ENCODE data around the gene FZD4. TPM values are rescaled to one million over a fixed set of nuclear protein-coding genes. Genes with fewer than 3 reads are reported as not detected.
"Not testable (repeated sequence)": the region's sequence is repeated elsewhere in the genome, so short reads cannot be mapped to it uniquely, and the experiment has no call there.

Gene FZD4
- total RNA-seq (2021) = 7.7 to 9.8 TPM (median 9.2 TPM) in 3 replicates
- percentile 91 among the genes with signal in this experiment for Bru-seq, nascent RNA
- long read RNA-seq, experiment 1, full-length matches to known transcripts = 5 of 16 reads
- long read RNA-seq, experiment 1, partial matches to known transcripts = 0 of 16 reads
- long read RNA-seq, experiment 1, other reads (novel, unspliced or antisense) = 11 of 16 reads
- long read RNA-seq, experiment 2, partial matches to known transcripts = 0 of 5 reads
- long read RNA-seq, experiment 2, other reads (novel, unspliced or antisense) = 5 of 5 reads
- long read RNA-seq, experiment 3 = 0 reads

- peaks cover 47% of the 10 kb centered on the region for H3K4me1 Mint-ChIP-seq
- TF ChIP-seq MAX (CRISPR knock-in tag; IDR thresholded peaks at IDR 0.05) (peak; percentile 6; the same call in 1 of the 2 replicates), TEAD1 (CRISPR knock-in tag; IDR thresholded peaks at IDR 0.05) (no peak), FOXK1 (CRISPR knock-in tag; IDR thresholded peaks at IDR 0.05) (0 out of 2 replicates have a peak, but pooled peaks have one; percentile 29), SP1 (CRISPR knock-in tag; conservative IDR thresholded peaks at IDR 0.05) (peak; percentile 78), ATF1 (CRISPR knock-in tag; IDR thresholded peaks at IDR 0.05) (no peak), NFYB (CRISPR knock-in tag; conservative IDR thresholded peaks at IDR 0.05; ENCODE audit: low read depth) (peak; percentile 79), ARID4B (CRISPR knock-in tag; IDR thresholded peaks at IDR 0.05; ENCODE audit: borderline replicate concordance) (peak; percentile 50; the same call in 1 of the 2 replicates)
- H3K9me3 Mint-ChIP-seq = no peaks in the 10 kb centered on the region
- H3K27ac Mint-ChIP-seq = peak within 1 kb of the TSS; percentile 96
- peak within 1 kb of the TSS; percentile 98 for H3K4me3 Mint-ChIP-seq
- ChIA-PET CTCF (interaction anchor here (0.6 to 2.9 kb wide), 16 partner anchors 9 to 376 kb away, joined by 3 to 34 read pairs (median 4); partner anchors contain the start of gene TMEM135), POLR2A (interaction anchor here (0.6 to 3.3 kb wide), 6 partner anchors 12 to 313 kb away, joined by 3 to 14 read pairs (median 4); partner anchors contain the start of gene TMEM135)
- H3K36me3 Mint-ChIP-seq = peaks cover 18% of the 10 kb centered on the region
- ATAC-seq (peak; percentile 94), DNase-seq (ENCODE audit: low spot score) (peak; percentile 91)
- peaks cover 29% of the 10 kb centered on the region for H3K27me3 Mint-ChIP-seq (ENCODE audit: low read depth)
Measured at GRCh38 chr11:86955361-86956120, at the start of gene FZD4. TSS of gene FZD4 (minus strand) at chr11:86955395. CDS start at chr11:86955085, 310 bp downstream.

GRCh38 chr11:87004281-87004680, 49.1 kb upstream of the FZD4 start:
- not testable (repeated sequence) for DNase-seq (ENCODE audit: low spot score); ATAC-seq; H3K9me3 Mint-ChIP-seq; H3K27ac Mint-ChIP-seq; H3K27me3 Mint-ChIP-seq (ENCODE audit: low read depth); H3K4me3 Mint-ChIP-seq; H3K36me3 Mint-ChIP-seq
- ChIA-PET POLR2A (interaction anchor here (0.6 kb wide), 1 partner anchor 110 kb away, joined by 3 read pairs; no protein-coding TSS in a partner anchor), CTCF (interaction anchor here (1.1 kb wide), 1 partner anchor 33 kb away, joined by 3 read pairs; no protein-coding TSS in a partner anchor)
- peaks cover 12% of the 10 kb centered on the region for H3K4me1 Mint-ChIP-seq

- Mint-ChIP-seq H3K27me3 (ENCODE audit: low read depth) (no peaks in the 10 kb centered on the region), H3K9me3 (no peaks in the 10 kb centered on the region), H3K4me1 (peaks cover 17% of the 10 kb centered on the region), H3K4me3 (no peak overlapping the region), H3K36me3 (no peaks in the 10 kb centered on the region), H3K27ac (no peak overlapping the region)
- no peak for ATAC-seq
- TF ChIP-seq NR3C1 (CRISPR knock-in tag; conservative IDR thresholded peaks at IDR 0.05; ENCODE audit: low read depth) (no peak), ZNF317 (CRISPR knock-in tag; IDR thresholded peaks at IDR 0.05; ENCODE audit: borderline replicate concordance, low read depth) (no peak), TP53 (CRISPR knock-in tag; IDR thresholded peaks at IDR 0.05) (no peak), NFE2L1 (CRISPR knock-in tag; IDR thresholded peaks at IDR 0.05) (no peak), ZNF219 (CRISPR knock-in tag; IDR thresholded peaks at IDR 0.05; ENCODE audit: borderline replicate concordance) (no peak), KAT7 (CRISPR knock-in tag; IDR thresholded peaks at IDR 0.05; ENCODE audit: borderline replicate concordance) (no peak), AFF4 (CRISPR knock-in tag; IDR thresholded peaks at IDR 0.05; ENCODE audit: borderline replicate concordance) (no peak), GTF2I (CRISPR knock-in tag; conservative IDR thresholded peaks at IDR 0.05) (no peak), ATF2 (CRISPR knock-in tag; IDR thresholded peaks at IDR 0.05; ENCODE audit: borderline replicate concordance, low read depth) (no peak), RORB (CRISPR knock-in tag; IDR thresholded peaks at IDR 0.05) (no peak)
- POLR2A ChIA-PET = no interaction called here
- no peak for DNase-seq (ENCODE audit: low spot score)
- CTCF ChIA-PET = no interaction called here
Measured at GRCh38 chr11:87002918-87003317, 47.7 kb upstream of the FZD4 start.
